ENCODE results near the gene ANKRD44.
A peak's percentile ranks its signal among the peaks of the same experiment; 100 is the strongest.

Gene ANKRD44

GRCh38 chr2:197306024-197306695 is 4.4 kb downstream of the ANKRD44 start:
- no peak for TF ChIP-seq CTCF (IDR thresholded peaks at IDR 0.05)
- H3K4me3 ChIP-seq = peak overlapping the region; percentile 22
- peak overlapping the region; percentile 68 to 85 for H3K27ac ChIP-seq
- no peak for DNase-seq (ENCODE audit: low spot score)

- TF ChIP-seq CTCF (IDR thresholded peaks at IDR 0.05) = no peak
- DNase-seq (ENCODE audit: low spot score) = no peak
- peak overlapping the region in 1 of 2 donors; percentile 49 for H3K27ac ChIP-seq
- H3K4me3 ChIP-seq = no peak overlapping the region
These were observed 6.0 kb downstream of the ANKRD44 start for GRCh38 chr2:197304556-197305011.

- no peak for DNase-seq (ENCODE audit: low spot score)
- TF ChIP-seq CTCF (IDR thresholded peaks at IDR 0.05) = no peak
- H3K27ac ChIP-seq = no peak overlapping the region
- H3K4me3 ChIP-seq = no peak overlapping the region
These were observed 10.4 kb downstream of the ANKRD44 start for GRCh38 chr2:197300139-197300538.

GRCh38 chr2:197298609-197299008 is 12.0 kb downstream of the ANKRD44 start:
- H3K4me3 ChIP-seq = no peak overlapping the region
- no peak overlapping the region for H3K27ac ChIP-seq
- no peak for DNase-seq (ENCODE audit: low spot score)
- TF ChIP-seq CTCF (IDR thresholded peaks at IDR 0.05) = no peak

GRCh38 chr2:197297772-197298318 is 12.7 kb downstream of the ANKRD44 start:
- DNase-seq (ENCODE audit: low spot score) = no peak
- Histone ChIP-seq H3K27ac (no peak overlapping the region), H3K4me3 (no peak overlapping the region)
- TF ChIP-seq CTCF (IDR thresholded peaks at IDR 0.05) = no peak

GRCh38 chr2:197297266-197297665 is 13.3 kb downstream of the ANKRD44 start:
- no peak for DNase-seq (ENCODE audit: low spot score)
- no peak overlapping the region for H3K27ac ChIP-seq
- no peak for TF ChIP-seq CTCF (IDR thresholded peaks at IDR 0.05)

GRCh38 chr2:197296835-197297234 is 13.7 kb downstream of the ANKRD44 start:
- Histone ChIP-seq H3K4me3 (no peak overlapping the region), H3K27ac (no peak overlapping the region)
- no peak for DNase-seq (ENCODE audit: low spot score)
- TF ChIP-seq CTCF (IDR thresholded peaks at IDR 0.05) = no peak

More at GRCh38 chr2:197297266-197297665, 13.3 kb downstream of the ANKRD44 start:
- no peak overlapping the region for H3K4me3 ChIP-seq

All from coronary artery (tissue), 2 donors.